Measurements from ENCODE around the gene SIRT3. TPM values are rescaled to one million over a fixed set of nuclear protein-coding genes. Genes with fewer than 3 reads are reported as not detected.

SIRT3 gene
- total RNA-seq, 1 donor from 2014 or later, result 15.7 TPM

DNA sequence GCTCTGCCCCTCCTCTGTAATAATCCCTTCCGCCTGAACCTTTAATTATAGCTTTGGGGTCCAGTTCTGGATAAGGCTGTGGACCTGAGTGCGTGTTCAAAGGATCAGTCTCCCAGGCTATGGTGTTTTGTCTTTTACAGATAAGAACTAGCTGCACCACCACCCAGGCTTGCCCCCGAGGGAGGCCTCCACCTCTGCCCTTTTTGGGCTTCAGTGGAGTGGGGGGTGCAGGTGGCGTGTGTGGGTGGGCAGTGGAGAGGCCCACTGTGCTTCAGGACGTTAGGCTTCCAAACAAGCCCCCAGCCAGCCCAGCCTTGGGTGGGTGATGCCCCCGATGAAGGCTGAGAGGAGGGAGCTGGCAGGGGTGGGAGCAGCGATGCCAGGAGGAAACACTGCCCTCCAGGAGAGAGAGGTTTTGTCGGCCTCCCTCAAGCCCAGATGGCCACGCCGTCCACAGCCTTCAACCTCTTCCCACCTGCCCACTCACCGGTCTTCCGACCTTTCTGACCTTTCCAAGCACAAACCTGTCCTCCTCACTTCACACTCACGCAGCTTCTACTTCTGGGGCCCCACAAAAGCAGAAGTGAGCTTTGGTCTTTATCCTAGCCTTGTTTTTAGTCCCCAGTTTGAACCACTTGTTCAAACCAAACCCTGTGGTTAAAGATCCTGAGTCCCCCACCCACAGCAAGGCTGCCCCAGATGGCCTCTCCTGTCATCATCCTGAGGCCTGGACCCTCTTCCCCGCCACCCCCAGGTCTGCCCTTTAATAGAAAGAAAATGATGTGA lies 21.0 kb upstream of the SIRT3 start:
- DNase-seq (no peak), ATAC-seq (no peak)
- Histone ChIP-seq H3K36me3 (peaks cover 14% of the 10 kb centered on the region), H3K4me1 (no peaks in the 10 kb centered on the region), H3K27ac (no peak overlapping the region), H3K9me3 (no peaks in the 10 kb centered on the region), H3K27me3 (no peaks in the 10 kb centered on the region), H3K4me3 (no peak overlapping the region)
- TF ChIP-seq, protein P1, sequence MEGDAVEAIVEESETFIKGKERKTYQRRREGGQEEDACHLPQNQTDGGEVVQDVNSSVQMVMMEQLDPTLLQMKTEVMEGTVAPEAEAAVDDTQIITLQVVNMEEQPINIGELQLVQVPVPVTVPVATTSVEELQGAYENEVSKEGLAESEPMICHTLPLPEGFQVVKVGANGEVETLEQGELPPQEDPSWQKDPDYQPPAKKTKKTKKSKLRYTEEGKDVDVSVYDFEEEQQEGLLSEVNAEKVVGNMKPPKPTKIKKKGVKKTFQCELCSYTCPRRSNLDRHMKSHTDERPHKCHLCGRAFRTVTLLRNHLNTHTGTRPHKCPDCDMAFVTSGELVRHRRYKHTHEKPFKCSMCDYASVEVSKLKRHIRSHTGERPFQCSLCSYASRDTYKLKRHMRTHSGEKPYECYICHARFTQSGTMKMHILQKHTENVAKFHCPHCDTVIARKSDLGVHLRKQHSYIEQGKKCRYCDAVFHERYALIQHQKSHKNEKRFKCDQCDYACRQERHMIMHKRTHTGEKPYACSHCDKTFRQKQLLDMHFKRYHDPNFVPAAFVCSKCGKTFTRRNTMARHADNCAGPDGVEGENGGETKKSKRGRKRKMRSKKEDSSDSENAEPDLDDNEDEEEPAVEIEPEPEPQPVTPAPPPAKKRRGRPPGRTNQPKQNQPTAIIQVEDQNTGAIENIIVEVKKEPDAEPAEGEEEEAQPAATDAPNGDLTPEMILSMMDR (IDR thresholded peaks at IDR 0.05), result no peak
- intact Hi-C loops (cut with DNase I), result no loop called here

DNA sequence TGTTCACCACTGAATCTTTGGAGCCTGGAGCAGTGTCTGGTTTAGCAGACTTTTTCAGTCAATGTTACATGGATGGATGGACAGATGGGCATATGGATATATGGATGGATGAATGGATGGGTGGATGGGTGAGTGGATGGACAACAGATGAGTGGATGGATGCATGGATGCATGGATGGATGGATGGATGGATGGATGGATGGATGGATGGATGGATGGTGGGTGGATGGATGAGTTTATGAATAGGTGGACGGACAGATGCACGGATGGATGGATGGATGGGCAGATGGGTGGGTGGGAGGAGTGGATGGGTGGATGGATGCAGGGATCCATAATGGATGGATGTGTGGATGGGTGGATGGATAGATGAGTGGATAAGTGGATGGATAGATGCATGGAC lies 19.7 kb upstream of the SIRT3 start:
- Histone ChIP-seq H3K4me3 (no peak overlapping the region), H3K27ac (no peak overlapping the region), H3K27me3 (no peaks in the 10 kb centered on the region), H3K36me3 (peaks cover 28% of the 10 kb centered on the region), H3K9me3 (no peaks in the 10 kb centered on the region), H3K4me1 (no peaks in the 10 kb centered on the region)
- intact Hi-C loops (cut with DNase I), result no loop called here
- DNase-seq (no peak), ATAC-seq (no peak)
- TF ChIP-seq, protein P1 (IDR thresholded peaks at IDR 0.05), result no peak

DNA sequence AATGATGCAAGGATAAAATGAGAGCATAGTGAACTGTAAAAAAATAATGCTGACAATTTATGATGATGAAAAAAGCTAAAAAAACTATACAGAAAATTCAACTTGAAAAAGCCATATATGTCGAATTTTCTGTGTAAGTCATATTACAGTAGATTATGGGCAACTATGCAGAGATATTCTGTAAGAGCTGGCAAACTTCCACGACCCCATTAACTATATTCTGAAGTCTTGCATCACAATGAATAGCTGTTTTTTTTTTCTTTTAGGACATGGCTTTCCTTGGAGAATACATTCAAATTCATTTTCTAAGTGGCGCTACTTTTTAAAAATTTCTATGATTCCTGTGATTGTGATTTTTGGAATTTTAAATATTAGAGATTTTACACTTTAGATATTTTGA lies 19.0 kb upstream of the SIRT3 start:
- H3K4me3 ChIP-seq, result no peak overlapping the region
- no peak for DNase-seq
- peaks cover 34% of the 10 kb centered on the region for H3K36me3 ChIP-seq
- no peaks in the 10 kb centered on the region for H3K4me1 ChIP-seq
- TF ChIP-seq, protein P1 (IDR thresholded peaks at IDR 0.05), result no peak
- no peak overlapping the region for H3K27ac ChIP-seq
- no peaks in the 10 kb centered on the region for H3K9me3 ChIP-seq
- ATAC-seq, result no peak
- intact Hi-C loops (cut with DNase I), result no loop called here
- H3K27me3 ChIP-seq, result no peaks in the 10 kb centered on the region

DNA sequence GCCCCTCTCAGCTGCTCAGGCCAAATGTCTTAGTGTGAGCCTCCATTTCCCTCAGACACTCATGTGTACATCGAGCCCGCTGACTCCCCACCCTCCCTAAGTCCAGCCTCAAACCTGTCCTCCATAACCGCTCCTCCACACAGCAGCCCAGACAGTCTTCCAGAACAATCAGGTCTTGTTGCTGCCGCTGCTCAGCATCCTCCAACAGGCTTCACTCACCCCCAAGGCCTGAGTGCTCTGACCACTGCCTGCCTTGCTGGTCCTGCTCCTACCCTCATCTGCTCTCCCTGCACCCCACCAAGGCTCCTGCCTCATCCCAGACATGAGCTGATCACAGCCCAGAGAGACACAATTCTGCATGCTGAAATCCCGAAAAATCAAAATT lies 17.7 kb upstream of the SIRT3 start:
- intact Hi-C loops (cut with DNase I), result no loop called here
- Histone ChIP-seq H3K4me3 (no peak overlapping the region), H3K36me3 (peaks cover 45% of the 10 kb centered on the region), H3K27me3 (no peaks in the 10 kb centered on the region), H3K9me3 (no peaks in the 10 kb centered on the region), H3K4me1 (no peaks in the 10 kb centered on the region), H3K27ac (no peak overlapping the region)
- no peak for ATAC-seq
- no peak for DNase-seq
- TF ChIP-seq, protein P1 (IDR thresholded peaks at IDR 0.05), result no peak

DNA sequence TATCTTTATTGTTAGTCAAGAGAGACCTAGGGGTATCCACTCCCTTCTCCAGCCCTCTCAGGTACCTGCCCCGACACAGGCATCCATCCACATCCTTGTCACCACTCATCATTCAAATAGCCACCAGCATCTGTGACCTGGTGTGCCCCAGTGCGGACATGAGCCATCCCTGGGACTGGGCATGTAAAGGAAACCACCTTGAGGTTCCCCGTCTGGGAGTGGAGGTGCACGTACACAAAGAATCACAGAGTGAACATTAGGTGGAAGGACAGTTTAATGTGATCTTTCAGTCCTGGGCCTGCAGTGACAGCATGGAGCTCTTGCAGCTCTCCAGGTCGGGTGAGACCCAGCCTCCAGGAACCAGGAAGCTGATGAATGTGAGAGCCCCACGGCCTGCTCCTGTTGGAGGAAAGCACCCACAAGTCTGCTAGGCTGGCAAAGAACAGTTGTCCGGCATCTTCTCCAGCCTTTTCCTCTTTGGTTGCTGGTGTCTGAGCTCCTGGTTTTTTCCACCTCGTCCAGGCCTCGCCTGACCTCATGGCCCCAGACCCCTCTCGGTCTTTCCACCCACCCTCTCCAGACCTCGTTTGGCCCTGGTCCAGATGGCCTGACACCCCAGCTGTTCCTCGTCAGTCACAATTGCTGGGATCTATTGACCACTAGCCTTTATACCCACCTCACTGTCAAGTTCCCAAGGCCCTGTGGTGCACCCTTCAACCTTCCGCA lies 17.2 kb upstream of the SIRT3 start:
- Histone ChIP-seq H3K36me3 (peaks cover 50% of the 10 kb centered on the region), H3K27me3 (no peaks in the 10 kb centered on the region), H3K4me1 (no peaks in the 10 kb centered on the region), H3K27ac (no peak overlapping the region), H3K9me3 (no peaks in the 10 kb centered on the region), H3K4me3 (no peak overlapping the region)
- no peak for ATAC-seq
- TF ChIP-seq, protein P1 (IDR thresholded peaks at IDR 0.05), result no peak
- DNase-seq, result no peak
- intact Hi-C loops (cut with DNase I), result no loop called here
